Measurements from ENCODE around the gene NFE2L3.
"Not testable (repeated sequence)": the region's sequence is repeated elsewhere in the genome, so short reads cannot be mapped to it uniquely, and the experiment has no call there.

NFE2L3 gene

GRCh38 chr7:26188206-26188956 is 36.4 kb downstream of the NFE2L3 start:
- DNase-seq = no peak

GRCh38 chr7:26188957-26189541 is 37.1 kb downstream of the NFE2L3 start:
- DNase-seq = no peak

- no peak for DNase-seq
Measured at GRCh38 chr7:26189697-26190096, 37.7 kb downstream of the NFE2L3 start.

GRCh38 chr7:26190417-26190869 is 38.4 kb downstream of the NFE2L3 start:
- no peak for DNase-seq

GRCh38 chr7:26191233-26191973 is 39.4 kb downstream of the NFE2L3 start:
- no peak for DNase-seq

DNA sequence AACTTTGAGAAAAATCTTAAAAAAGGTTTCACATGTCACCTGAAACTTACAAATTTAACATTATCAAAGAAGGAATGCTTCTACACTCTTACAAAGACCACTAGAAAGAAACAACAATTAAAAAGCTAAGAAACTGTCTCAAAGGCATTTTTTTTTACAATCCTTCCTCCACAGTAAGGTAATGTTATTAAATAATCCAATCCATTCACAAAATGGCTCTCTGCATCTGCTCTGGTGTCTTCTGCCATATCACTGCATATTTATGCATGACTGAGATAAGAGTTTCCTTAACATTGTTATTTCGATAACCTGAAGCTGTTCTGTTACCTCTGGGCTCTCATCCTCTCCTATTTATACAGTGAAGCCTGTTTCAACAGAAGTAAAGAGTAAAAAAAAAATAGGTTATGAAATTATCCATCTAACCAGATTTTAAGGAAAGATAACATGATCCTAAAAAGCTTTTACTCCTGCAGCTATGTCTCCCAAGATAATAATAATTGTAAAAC is 40.0 kb downstream of the NFE2L3 start:
- no peak for DNase-seq

GRCh38 chr7:26192485-26193087 is 40.6 kb downstream of the NFE2L3 start:
- DNase-seq = peak; percentile 19

DNA sequence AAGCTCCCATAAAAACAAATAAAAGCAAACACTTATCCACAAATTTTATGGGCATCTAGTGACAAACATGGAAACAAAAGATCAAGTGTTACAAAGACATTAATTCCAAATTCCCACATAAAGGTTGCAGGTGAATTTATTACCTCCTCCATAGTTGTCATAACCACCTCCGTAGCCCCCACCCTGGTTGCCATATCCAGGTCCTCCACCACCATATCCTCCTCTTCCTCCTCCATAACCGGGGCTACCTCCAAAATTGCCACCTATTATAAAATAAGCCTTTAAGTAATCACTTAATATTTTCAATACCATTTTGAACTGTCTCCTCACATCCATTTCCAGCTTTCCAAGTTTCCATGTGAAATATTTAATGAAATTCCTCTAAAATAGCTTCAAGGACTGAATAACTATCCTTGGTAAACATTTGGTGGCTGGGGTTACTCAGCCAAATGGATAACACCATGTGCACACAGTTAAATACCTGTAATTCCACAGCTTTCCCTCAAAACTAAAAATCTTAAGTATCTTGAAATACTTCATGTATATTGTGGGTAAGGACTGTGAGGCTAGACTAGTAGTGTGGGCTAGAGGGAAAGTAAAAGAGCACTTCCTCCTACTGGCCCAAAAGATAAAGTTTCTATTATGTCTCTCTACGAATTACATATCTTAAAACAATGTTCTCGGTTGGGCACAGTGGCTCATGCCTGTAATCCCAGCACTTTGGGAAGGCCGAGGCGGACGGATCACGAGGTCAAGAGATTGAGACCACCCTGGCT is 41.6 kb downstream of the NFE2L3 start:
- no peak for DNase-seq

- DNase-seq = not testable (repeated sequence)
Measured at GRCh38 chr7:26194764-26195163, 42.8 kb downstream of the NFE2L3 start.

DNA sequence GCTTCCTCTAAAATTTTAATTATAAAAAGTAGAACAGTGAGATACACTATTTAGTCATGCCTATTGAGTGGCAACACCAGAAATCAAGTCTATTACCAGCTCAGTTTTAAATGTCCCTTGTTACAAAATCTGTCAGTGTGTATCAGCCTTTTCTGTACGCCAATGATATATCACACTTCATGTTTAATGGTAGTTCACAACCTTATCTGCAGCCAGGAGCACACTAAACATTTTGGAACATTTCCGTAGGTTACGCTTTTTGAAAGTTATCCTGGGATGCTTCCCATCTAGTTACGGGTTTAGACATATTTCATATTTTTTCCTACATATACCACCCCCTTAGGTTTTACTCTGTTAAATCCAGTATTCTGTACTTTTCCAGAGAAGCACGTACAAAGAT is 43.2 kb downstream of the NFE2L3 start:
- no peak for DNase-seq

DNA sequence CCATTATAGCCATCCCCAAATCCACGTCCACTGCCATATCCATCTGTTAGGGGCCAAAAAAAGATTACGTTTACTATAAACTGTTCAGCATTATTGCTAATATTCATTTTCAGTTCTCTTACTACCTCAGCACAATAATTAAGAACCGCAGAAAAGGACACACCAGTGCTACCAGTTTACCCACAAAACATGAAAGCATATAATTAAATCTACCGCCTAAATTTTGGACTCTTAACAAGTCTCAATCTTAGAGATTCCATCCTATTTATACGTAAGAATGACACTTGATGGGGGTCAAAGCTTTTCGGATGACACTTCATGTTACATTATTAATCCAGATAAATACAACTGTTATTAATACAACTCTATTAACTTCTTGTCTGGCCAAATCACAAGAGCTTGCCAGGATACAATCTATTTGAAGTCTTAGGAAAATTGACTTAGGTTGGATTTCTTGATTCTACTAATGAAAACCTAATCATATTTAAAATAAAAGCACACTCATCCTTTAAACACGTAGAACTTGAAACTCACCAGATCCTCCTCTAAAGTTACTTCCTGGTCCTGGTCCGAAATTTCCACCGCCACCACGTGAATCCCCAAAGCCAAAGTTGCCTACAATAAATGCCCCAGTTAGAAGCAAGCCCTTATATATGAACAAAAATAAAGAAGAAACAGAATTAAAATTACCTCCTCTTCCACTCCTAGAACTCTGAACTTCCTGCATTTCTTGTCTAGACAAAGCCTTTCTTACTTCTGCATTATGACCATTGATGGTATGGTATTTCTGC is 44.1 kb downstream of the NFE2L3 start:
- no peak for DNase-seq

DNA sequence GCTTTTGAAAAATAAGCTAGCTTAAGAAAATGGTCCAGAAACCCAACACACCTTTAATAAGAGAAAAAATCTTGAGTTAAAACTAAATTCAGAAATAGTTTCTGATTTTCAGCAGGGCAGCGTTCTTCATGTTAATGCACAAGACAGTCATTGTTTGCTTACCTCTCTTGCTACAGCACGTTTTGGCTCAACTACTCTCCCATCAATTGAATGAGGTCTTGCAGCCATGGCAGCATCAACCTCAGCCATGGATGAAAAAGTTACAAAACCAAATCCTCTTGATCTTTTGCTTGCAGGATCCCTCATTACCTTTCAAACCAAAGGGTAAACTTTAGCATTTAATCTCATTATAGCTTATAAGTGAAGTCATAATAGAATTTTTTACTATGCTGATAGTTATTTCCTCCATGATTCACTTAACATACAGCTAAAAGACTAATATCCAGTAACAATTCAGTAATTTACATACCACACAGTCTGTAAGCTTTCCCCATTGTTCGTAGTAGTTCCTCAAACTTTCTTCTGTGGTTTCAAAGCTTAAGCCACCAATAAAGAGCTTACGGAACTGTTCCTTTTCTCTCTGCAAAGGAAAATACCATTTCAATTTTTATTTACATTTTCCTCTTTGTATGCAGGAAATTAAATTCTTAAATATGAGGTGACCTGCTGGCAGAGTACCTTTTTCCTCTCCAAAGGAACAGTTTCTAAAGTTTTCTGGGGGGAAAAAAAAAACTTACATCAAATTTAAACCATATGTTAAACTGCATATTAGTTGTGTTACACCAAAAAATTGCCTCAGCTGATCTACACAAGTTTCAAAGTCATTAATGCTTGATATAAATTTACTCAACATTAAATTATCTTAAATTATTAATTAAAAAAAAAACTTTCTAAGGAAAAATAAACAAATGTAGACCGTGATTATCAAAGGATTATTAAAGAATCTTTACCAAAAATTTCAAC is 45.4 kb downstream of the NFE2L3 start:
- no peak for DNase-seq

GRCh38 chr7:26198133-26198780 is 46.3 kb downstream of the NFE2L3 start:
- DNase-seq = peak; percentile 23

- no peak for DNase-seq
Measured at GRCh38 chr7:26198781-26199169, 46.8 kb downstream of the NFE2L3 start.

DNA sequence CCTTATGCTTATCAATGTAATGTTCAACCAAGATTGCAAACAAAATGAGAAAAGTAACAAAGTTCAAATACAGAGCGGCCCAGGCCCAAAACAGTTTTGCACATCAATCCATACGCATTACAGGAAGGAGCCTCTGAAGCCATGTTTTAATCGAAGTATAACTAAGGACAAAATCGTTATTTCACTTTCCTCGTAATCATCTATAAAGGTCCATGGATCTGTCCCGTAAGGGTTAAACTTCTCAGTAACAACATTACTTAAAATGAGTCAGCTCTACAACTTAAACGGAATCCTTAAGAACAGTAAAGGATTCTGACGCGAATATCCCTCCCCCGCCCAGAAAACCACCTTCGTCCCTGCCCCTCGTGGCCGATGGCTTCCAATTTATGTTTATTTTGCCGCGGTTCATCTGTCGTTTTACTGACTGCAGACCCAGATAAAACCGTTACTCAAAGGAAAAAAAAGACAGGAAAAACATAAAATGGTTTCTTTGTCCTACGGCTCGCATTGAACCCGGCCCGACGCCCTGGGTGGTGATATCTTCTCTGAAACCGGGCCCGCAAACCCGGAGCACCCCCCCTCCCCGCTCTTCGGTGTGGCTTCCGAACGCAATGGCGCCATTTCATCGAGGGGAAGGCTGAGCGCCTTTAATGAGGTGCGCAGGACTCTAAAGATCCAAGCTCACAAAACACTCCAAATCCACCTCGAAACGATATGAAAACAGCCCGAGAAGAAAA is 47.5 kb downstream of the NFE2L3 start:
- DNase-seq = peak; percentile 77

GRCh38 chr7:26200038-26200443 is 48.0 kb downstream of the NFE2L3 start:
- DNase-seq = peak; percentile 80

- peak; percentile 98 for DNase-seq
Measured at GRCh38 chr7:26200444-26201246, 48.6 kb downstream of the NFE2L3 start, which contains the start of gene HNRNPA2B1. TSS of gene HNRNPA2B1 (minus strand) at chr7:26200746. CDS start at chr7:26200577, 169 bp downstream.

Data from CD4-positive, alpha-beta T cell treated with Interleukin-17A for 4 hours (primary cell).